Testis (tissue), 3 donors: Measurements from ENCODE around the gene UTP14A. TPM values are rescaled to one million over a fixed set of nuclear protein-coding genes. Genes with fewer than 3 reads are reported as not detected.

Source experiments
- DNase-seq: peaks from one replicate; pipeline ENCODE4 v3.0.0-alpha.2; 2019
- H3K27ac ChIP-seq, 2 donors: fragments of 200-600 bp; sonication (generic); one replicate each; pipeline ENCODE4 v1.5.1; 2019
- H3K27me3 ChIP-seq: fragments of 200-600 bp; sonication (generic); one replicate; pipeline ENCODE4 v1.5.1; 2019
- H3K36me3 ChIP-seq: fragments of 200-600 bp; sonication (generic); one replicate; pipeline ENCODE4 v1.5.1; 2017; ENCODE audit warnings: low read depth; ENCODE audit errors: missing control alignments
- H3K4me1 ChIP-seq: fragments of 200-600 bp; sonication (generic); one replicate; pipeline ENCODE4 v1.5.1; 2019
- H3K4me3 ChIP-seq, 2 donors: fragments of 200-600 bp; sonication (generic); one replicate each; pipeline ENCODE4 v1.5.1; 2017 to 2019
- H3K9me3 ChIP-seq: fragments of 200-600 bp; sonication (generic); one replicate; pipeline ENCODE4 v1.5.1; 2017
- POLR2A ChIP-seq: fragments of 450-650 bp; IDR thresholded peaks from one replicate; pipeline ENCODE4 v1.6.1; 2017; ENCODE audit warnings: antibody characterized with exemption, mild to moderate bottlenecking, moderate library complexity
- WGBS, 2 donors: methylation state at CpG; one replicate each; pipeline ENCODE4 v1.1.5; 2018; 5-methylcytosine and 5-hydroxymethylcytosine counted together
- intact Hi-C: fragments of 100-400 bp; cut with DNase I; formaldehyde crosslinking; loops from one replicate; pipeline ENCODE4 v1.15.1; 2023; ENCODE audit warnings: low total_unique reads
- polyA plus RNA-seq: library from polyadenylated mRNA; stranded (reverse); fragments of 350-450 nt; fragmentation: Illumina TruSeq; extraction: RNeasy Lipid Tissue Mini Kit (QIAGEN cat#74804); gene quantifications from one replicate; pipeline ENCODE4 v1.2.3, GENCODE V29; 2014; ENCODE audit warnings: low read depth, low replicate concordance; ENCODE audit not compliant: insufficient read depth
- total RNA-seq, 2 donors: library from RNA; depleted of rRNA; stranded (reverse); fragments of >200 nt; gene quantifications; one replicate each; pipeline ENCODE4 v1.2.3, GENCODE V29; 2016
- TF ChIP-seq, protein P1 (sequence below), 3 experiments: fragments of 450-650 bp in 2 of 3; fragments of 200-600 bp in 1 of 3; sonication (generic) in 1 of 3; IDR thresholded peaks; one replicate each; pipeline ENCODE4 v1.5.1; 2016 to 2019; ENCODE audit warnings: antibody characterized with exemption in 3 of 3, mild to moderate bottlenecking in 2 of 3, moderate library complexity in 1 of 3

Gene UTP14A
- total and polyA plus RNA-seq, 3 donors from 2014 or later: 4.5 to 4.8 (median 4.6) TPM

DNA sequence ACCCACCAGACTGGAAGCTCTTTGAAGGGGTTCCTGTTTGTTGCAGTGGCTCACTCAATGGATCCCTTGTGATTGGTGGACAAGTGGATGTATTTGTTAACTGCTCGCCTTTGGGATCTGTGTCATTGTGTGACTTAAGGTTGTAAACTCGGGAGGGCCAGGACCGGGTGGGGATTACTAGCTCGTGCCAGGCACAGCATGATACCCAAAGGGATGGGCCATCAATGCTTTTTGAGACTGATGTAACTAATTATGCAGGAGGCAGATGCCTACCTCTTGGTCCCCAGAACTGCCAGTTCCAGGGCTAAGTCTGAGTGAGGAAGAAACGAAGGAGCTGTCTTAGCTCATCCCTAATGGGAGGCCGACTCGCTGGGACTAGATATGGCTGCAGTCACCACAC is 27.7 kb downstream of the UTP14A start:
- Histone ChIP-seq H3K4me1 (no peaks in the 10 kb centered on the region), H3K27ac (no peak overlapping the region), H3K27me3 (no peaks in the 10 kb centered on the region), H3K36me3 (no peaks in the 10 kb centered on the region), H3K4me3 (no peak overlapping the region), H3K9me3 (no peaks in the 10 kb centered on the region)
- DNase-seq: no peak
- TF ChIP-seq, protein P1, sequence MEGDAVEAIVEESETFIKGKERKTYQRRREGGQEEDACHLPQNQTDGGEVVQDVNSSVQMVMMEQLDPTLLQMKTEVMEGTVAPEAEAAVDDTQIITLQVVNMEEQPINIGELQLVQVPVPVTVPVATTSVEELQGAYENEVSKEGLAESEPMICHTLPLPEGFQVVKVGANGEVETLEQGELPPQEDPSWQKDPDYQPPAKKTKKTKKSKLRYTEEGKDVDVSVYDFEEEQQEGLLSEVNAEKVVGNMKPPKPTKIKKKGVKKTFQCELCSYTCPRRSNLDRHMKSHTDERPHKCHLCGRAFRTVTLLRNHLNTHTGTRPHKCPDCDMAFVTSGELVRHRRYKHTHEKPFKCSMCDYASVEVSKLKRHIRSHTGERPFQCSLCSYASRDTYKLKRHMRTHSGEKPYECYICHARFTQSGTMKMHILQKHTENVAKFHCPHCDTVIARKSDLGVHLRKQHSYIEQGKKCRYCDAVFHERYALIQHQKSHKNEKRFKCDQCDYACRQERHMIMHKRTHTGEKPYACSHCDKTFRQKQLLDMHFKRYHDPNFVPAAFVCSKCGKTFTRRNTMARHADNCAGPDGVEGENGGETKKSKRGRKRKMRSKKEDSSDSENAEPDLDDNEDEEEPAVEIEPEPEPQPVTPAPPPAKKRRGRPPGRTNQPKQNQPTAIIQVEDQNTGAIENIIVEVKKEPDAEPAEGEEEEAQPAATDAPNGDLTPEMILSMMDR (IDR thresholded peaks at IDR 0.05): no peak
- no peak for TF ChIP-seq POLR2A
- 28 to 38% methylated on average over 7 of the region's 7 CpGs for WGBS, 2 donors
- intact Hi-C loops: no loop called here

DNA sequence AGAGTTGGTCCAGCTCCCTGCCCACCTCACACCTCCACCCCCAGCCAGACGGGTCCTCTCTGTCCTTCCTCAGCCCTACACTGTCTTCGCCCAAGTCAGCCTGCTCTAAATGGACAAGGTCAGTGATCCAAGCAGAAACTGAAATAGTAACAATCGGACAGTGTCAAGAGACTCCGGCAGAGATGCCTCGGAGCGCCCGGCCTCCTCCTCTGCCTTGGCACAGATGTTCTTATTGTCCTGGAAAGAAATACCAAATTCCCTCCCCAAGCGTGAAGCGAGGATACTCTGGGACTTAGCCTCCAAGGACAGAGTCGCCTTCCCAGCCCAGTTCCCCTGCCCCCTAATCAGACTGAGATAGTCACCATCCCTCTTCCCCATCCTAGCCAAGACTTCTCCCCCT is 28.5 kb downstream of the UTP14A start:
- WGBS, 2 donors: 9 to 24% methylated on average over 3 to 5 of the region's 10 CpGs
- no peaks in the 10 kb centered on the region for H3K9me3 ChIP-seq
- no peaks in the 10 kb centered on the region for H3K27me3 ChIP-seq
- H3K4me3 ChIP-seq: no peak overlapping the region
- no peaks in the 10 kb centered on the region for H3K36me3 ChIP-seq
- no peaks in the 10 kb centered on the region for H3K4me1 ChIP-seq
- peak; percentile 57 for DNase-seq
- no peak for TF ChIP-seq POLR2A
- TF ChIP-seq, protein P1 (IDR thresholded peaks at IDR 0.05): no peak
- no peak overlapping the region for H3K27ac ChIP-seq
- intact Hi-C loops: no loop called here

DNA sequence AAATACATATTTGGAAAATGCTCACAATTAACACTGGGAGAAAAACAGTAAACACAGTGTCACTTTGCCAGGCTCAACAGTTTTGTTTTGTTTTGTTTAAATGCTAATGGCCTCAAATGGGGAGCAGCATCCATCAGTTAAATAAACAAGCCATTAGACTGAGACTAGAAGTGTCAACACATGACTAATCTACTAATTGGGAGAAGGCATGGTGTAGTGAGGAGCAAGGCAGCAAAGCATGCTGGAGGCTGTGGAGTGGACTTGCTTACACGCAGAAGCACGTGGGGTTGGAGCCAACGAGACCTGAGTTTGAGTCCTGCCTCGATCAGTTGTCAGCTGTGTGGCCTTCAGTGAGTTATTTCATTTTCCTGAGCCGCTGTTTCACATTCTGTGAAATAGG is 29.0 kb downstream of the UTP14A start:
- H3K4me3 ChIP-seq: no peak overlapping the region
- no peak overlapping the region for H3K27ac ChIP-seq
- intact Hi-C loops: no loop called here
- no peak for DNase-seq
- no peaks in the 10 kb centered on the region for H3K36me3 ChIP-seq
- no peaks in the 10 kb centered on the region for H3K9me3 ChIP-seq
- no peak for TF ChIP-seq POLR2A
- TF ChIP-seq, protein P1 (IDR thresholded peaks at IDR 0.05): no peak
- 76 to 88% methylated on average over 4 to 5 of the region's 5 CpGs for WGBS, 2 donors
- no peaks in the 10 kb centered on the region for H3K27me3 ChIP-seq
- H3K4me1 ChIP-seq: no peaks in the 10 kb centered on the region

DNA sequence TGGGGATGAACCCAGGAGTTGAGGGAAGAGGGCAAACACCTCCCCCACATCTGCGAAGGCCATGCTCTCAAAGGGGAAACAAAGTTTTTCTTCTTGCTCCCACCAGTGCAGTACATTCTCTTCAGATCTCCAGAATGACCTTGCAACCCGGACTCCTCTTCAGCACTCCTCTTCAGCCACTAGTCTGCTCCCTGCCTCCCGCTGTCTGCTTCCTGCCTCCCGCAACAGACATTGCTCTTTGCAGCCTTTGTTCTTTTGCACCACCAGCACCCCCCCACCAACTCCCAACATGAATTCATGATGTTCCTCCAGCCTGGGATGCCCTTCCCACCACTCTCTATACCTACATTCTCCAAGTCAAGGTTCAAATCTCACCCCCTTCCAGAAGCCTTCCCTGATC is 32.1 kb downstream of the UTP14A start:
- intact Hi-C loops: no loop called here
- Histone ChIP-seq H3K4me3 (no peak overlapping the region), H3K9me3 (no peaks in the 10 kb centered on the region), H3K4me1 (no peaks in the 10 kb centered on the region), H3K27me3 (no peaks in the 10 kb centered on the region), H3K27ac (no peak overlapping the region), H3K36me3 (no peaks in the 10 kb centered on the region)
- DNase-seq: peak; percentile 60
- TF ChIP-seq, protein P1 (IDR thresholded peaks at IDR 0.05): no peak
- TF ChIP-seq POLR2A: no peak
- 30 to 36% methylated on average over 3 to 4 of the region's 4 CpGs for WGBS, 2 donors

DNA sequence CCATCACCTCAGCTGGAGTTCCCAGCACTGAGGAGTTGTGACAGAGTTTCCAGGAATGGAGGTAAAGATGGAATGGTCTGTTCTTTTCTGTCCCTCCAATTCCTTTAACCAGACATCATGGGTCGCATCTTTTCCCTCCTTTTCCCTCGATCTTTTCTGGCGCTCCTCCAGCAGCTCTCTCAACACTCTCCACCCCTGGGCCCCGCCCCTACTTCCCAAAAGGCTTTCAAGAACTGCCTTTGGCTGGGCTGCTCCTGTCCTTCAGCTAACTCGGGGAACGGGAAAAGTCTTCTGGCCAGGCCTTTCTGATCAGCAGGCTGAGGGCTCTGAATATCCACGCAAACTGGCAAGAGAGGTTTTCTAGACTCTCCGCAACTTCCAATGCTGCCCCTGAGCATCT is 34.0 kb downstream of the UTP14A start:
- no peak for TF ChIP-seq POLR2A
- TF ChIP-seq, protein P1 (IDR thresholded peaks at IDR 0.05): no peak
- no peaks in the 10 kb centered on the region for H3K36me3 ChIP-seq
- no peaks in the 10 kb centered on the region for H3K9me3 ChIP-seq
- 53 to 54% methylated on average over 6 to 8 of the region's 8 CpGs for WGBS, 2 donors
- H3K27ac ChIP-seq: no peak overlapping the region
- no peaks in the 10 kb centered on the region for H3K4me1 ChIP-seq
- H3K27me3 ChIP-seq: no peaks in the 10 kb centered on the region
- no peak for DNase-seq
- H3K4me3 ChIP-seq: no peak overlapping the region
- intact Hi-C loops: no loop called here
